CD4-positive, alpha-beta T cell (primary cell): ENCODE data around the gene DLGAP4. TPM values are rescaled to one million over a fixed set of nuclear protein-coding genes. Genes with fewer than 3 reads are reported as not detected.

Experiments
- ATAC-seq: fragments of 200-7000 bp; cut with Tn5 transposase; one replicate; pipeline ENCODE4 v1.10.0; 2022; ENCODE audit warnings: mild to moderate bottlenecking; ENCODE audit not compliant: poor library complexity
- CTCF ChIA-PET: fragments of 350-600 bp; sonication (Branson Sonifier 250); formaldehyde crosslinking; loops from one replicate; lab custom pipeline; 2021; ENCODE audit warnings: antibody characterized with exemption, inconsistent platforms; lab: Charles Lee
- POLR2A ChIA-PET: fragments of 350-600 bp; sonication (Branson Sonifier 250); formaldehyde crosslinking; loops from one replicate; lab custom pipeline; 2021; ENCODE audit warnings: antibody characterized with exemption, inconsistent platforms; lab: Charles Lee
- DNase-seq, 14 experiments: peaks; one replicate each; pipeline ENCODE4 v3.0.0-alpha.2; 2013 to 2020; ENCODE audit warnings: mixed read lengths in 2 of 14
- H3K27ac ChIP-seq, 2 donors: one replicate each; pipeline versions ENCODE4 v1.5.1 to v1.7.0; 2013; ENCODE audit warnings: low read length in 2 of 2, low read depth in 1 of 2, mild to moderate bottlenecking in 1 of 2
- H3K27me3 ChIP-seq, 2 experiments: 1 replicate in 1 of 2; 2 replicates in 1 of 2; pipeline versions ENCODE4 v1.6.1 to v1.7.0; 2013; ENCODE audit warnings: low read length in 2 of 2, control low read depth in 1 of 2, mild to moderate bottlenecking in 1 of 2, moderate library complexity in 1 of 2; ENCODE audit not compliant: insufficient read depth in 2 of 2, control insufficient read depth in 1 of 2
- H3K36me3 ChIP-seq: one replicate; pipeline ENCODE4 v1.6.1; 2013; ENCODE audit warnings: low read length, control low read depth; ENCODE audit not compliant: insufficient read depth
- H3K4me1 ChIP-seq: one replicate; pipeline ENCODE4 v1.6.1; 2013; ENCODE audit warnings: low read length, control low read depth; ENCODE audit not compliant: insufficient read depth
- H3K4me3 ChIP-seq: one replicate; pipeline ENCODE4 v1.5.1; 2013; ENCODE audit warnings: mild to moderate bottlenecking, low read length, moderate library complexity
- H3K9me3 ChIP-seq, 2 experiments: 1 replicate in 1 of 2; 2 replicates in 1 of 2; pipeline versions ENCODE4 v1.6.1 to v1.7.0; 2013; ENCODE audit warnings: low read length in 2 of 2, mild to moderate bottlenecking in 2 of 2, control low read depth in 1 of 2, moderate library complexity in 1 of 2; ENCODE audit not compliant: control insufficient read depth in 1 of 2, insufficient read depth in 1 of 2
- H3K27ac Mint-ChIP-seq: one replicate; pipeline ENCODE4 v1.8.0; 2020; ENCODE audit warnings: mixed read lengths
- H3K27me3 Mint-ChIP-seq: one replicate; pipeline ENCODE4 v1.8.0; 2021; ENCODE audit warnings: mixed read lengths
- H3K36me3 Mint-ChIP-seq: one replicate; pipeline ENCODE4 v1.8.0; 2021; ENCODE audit warnings: low read depth, mixed read lengths
- H3K4me1 Mint-ChIP-seq: one replicate; pipeline ENCODE4 v1.8.0; 2021; ENCODE audit warnings: low read depth, mixed read lengths
- H3K4me3 Mint-ChIP-seq: one replicate; pipeline ENCODE4 v1.8.0; 2020; ENCODE audit warnings: mild to moderate bottlenecking, mixed read lengths
- H3K9me3 Mint-ChIP-seq: one replicate; pipeline ENCODE4 v1.8.0; 2020; ENCODE audit warnings: mixed read lengths
- CTCF ChIP-seq: fragments of 200-600 bp; IDR thresholded peaks from one replicate; pipeline ENCODE4 v1.8.0; 2022; ENCODE audit warnings: antibody characterized with exemption, mild to moderate bottlenecking
- intact Hi-C, 2 experiments: fragments of 100-400 bp; cut with DNase I in 1 of 2; cut with micrococcal nuclease in 1 of 2; formaldehyde crosslinking; loops; one replicate each; pipeline versions ENCODE4 v1.15.1 to v1.9.0; 2023 to 2025; cut with DNase I, micrococcal nuclease
- total RNA-seq, 174 experiments: library from RNA in 2 of 174; stranded (reverse) in 2 of 174; gene quantifications; one replicate each; pipeline ENCODE4 v1.2.3 and lab custom pipeline; 2021 to 2026

DLGAP4 gene
- total RNA-seq, 2 experiments from 2014 or later = 16.0 to 16.1 TPM

- peaks cover 0 to 3% of the 10 kb centered on the region in 2 experiments for H3K9me3 ChIP-seq
- no peaks in the 10 kb centered on the region for H3K36me3 Mint-ChIP-seq
- H3K4me3 Mint-ChIP-seq = no peak overlapping the region
- ChIA-PET CTCF (no interaction called here), POLR2A (no interaction called here)
- no peaks in the 10 kb centered on the region for H3K9me3 Mint-ChIP-seq
- peaks cover 12% of the 10 kb centered on the region for H3K27me3 Mint-ChIP-seq
- no peaks in the 10 kb centered on the region for H3K4me1 Mint-ChIP-seq
- no peaks in the 10 kb centered on the region for H3K36me3 ChIP-seq
- no peak overlapping the region for H3K4me3 ChIP-seq
- intact Hi-C loops = no loop called here
- DNase-seq = no peak
- H3K4me1 ChIP-seq = no peaks in the 10 kb centered on the region
- TF ChIP-seq CTCF = no peak
- no peak overlapping the region for H3K27ac Mint-ChIP-seq
- no peaks in the 10 kb centered on the region for H3K27me3 ChIP-seq
- H3K27ac ChIP-seq = no peak overlapping the region
- no peak for ATAC-seq
Measured at GRCh38 chr20:36424314-36424713, 118.2 kb downstream of the DLGAP4 start.

- Histone ChIP-seq H3K36me3 (no peaks in the 10 kb centered on the region), H3K27ac (no peak overlapping the region), H3K4me1 (no peaks in the 10 kb centered on the region), H3K9me3 (no peaks in the 10 kb centered on the region), H3K4me3 (no peak overlapping the region), H3K27me3 (no peaks in the 10 kb centered on the region)
- Mint-ChIP-seq H3K27me3 (peaks cover 9% of the 10 kb centered on the region), H3K9me3 (no peaks in the 10 kb centered on the region), H3K27ac (no peak overlapping the region), H3K36me3 (no peaks in the 10 kb centered on the region), H3K4me1 (no peaks in the 10 kb centered on the region), H3K4me3 (no peak overlapping the region)
- ChIA-PET CTCF (no interaction called here), POLR2A (no interaction called here)
- ATAC-seq (no peak), DNase-seq (no peak)
- intact Hi-C loops = no loop called here
- no peak for TF ChIP-seq CTCF
Measured at GRCh38 chr20:36425166-36425565, 119.0 kb downstream of the DLGAP4 start.

- intact Hi-C loops = no loop called here
- no peaks in the 10 kb centered on the region for H3K27me3 Mint-ChIP-seq
- CTCF ChIA-PET = no interaction called here
Measured at GRCh38 chr20:36431604-36432003, 125.5 kb downstream of the DLGAP4 start.

More at GRCh38 chr20:36431604-36432003, 125.5 kb downstream of the DLGAP4 start:
- peaks cover 0 to 5% of the 10 kb centered on the region in 2 experiments for H3K9me3 ChIP-seq
- no peak for TF ChIP-seq CTCF
- H3K27me3 ChIP-seq = no peaks in the 10 kb centered on the region
- no peak overlapping the region for H3K4me3 ChIP-seq
- H3K36me3 ChIP-seq = no peaks in the 10 kb centered on the region
- no peak overlapping the region for H3K4me3 Mint-ChIP-seq
- POLR2A ChIA-PET = no interaction called here
- H3K36me3 Mint-ChIP-seq = no peaks in the 10 kb centered on the region
- no peak overlapping the region for H3K27ac ChIP-seq
- no peak for DNase-seq
- H3K4me1 ChIP-seq = peaks cover 11% of the 10 kb centered on the region
- H3K4me1 Mint-ChIP-seq = no peaks in the 10 kb centered on the region
- H3K27ac Mint-ChIP-seq = no peak overlapping the region
- no peaks in the 10 kb centered on the region for H3K9me3 Mint-ChIP-seq
- no peak for ATAC-seq
